Smooth muscle cell (in vitro differentiated cells): ENCODE results near the gene DNAH6. TPM values are rescaled to one million over a fixed set of nuclear protein-coding genes. Genes with fewer than 3 reads are reported as not detected.
A peak's percentile ranks its signal among the peaks of the same experiment; 100 is the strongest.

Experiments
- DNase-seq: peaks from one replicate; lab custom pipeline; 2025; ENCODE audit not compliant: unreplicated experiment; lab: John Stamatoyannopoulos, UW
- H2AFZ ChIP-seq: fragments of 200-600 bp; sonication (generic); 2 replicates; pipeline ENCODE4 v1.6.0; 2016; ENCODE audit warnings: antibody characterized with exemption, low read depth, mild to moderate bottlenecking
- H3F3A ChIP-seq: fragments of 200-600 bp; sonication (generic); 2 replicates; pipeline ENCODE4 v1.6.0; 2017; ENCODE audit warnings: antibody characterized with exemption, low read depth
- H3K27ac ChIP-seq: fragments of 200-600 bp; sonication (generic); 2 replicates; pipeline ENCODE4 v1.5.1; 2016; ENCODE audit warnings: low read depth, mild to moderate bottlenecking
- H3K27me3 ChIP-seq: fragments of 200-600 bp; sonication (generic); 2 replicates; pipeline ENCODE4 v1.6.1; 2016; ENCODE audit warnings: low read depth, mild to moderate bottlenecking
- H3K36me3 ChIP-seq: fragments of 200-600 bp; sonication (generic); 2 replicates; pipeline ENCODE4 v1.5.1; 2016; ENCODE audit warnings: low read depth
- H3K4me1 ChIP-seq: fragments of 200-600 bp; sonication (generic); 2 replicates; pipeline ENCODE4 v1.5.1; 2016; ENCODE audit warnings: low read depth
- H3K4me2 ChIP-seq: fragments of 200-600 bp; sonication (generic); 2 replicates; pipeline ENCODE4 v1.6.0; 2016; ENCODE audit warnings: mild to moderate bottlenecking
- H3K4me3 ChIP-seq: fragments of 200-600 bp; sonication (generic); 2 replicates; pipeline ENCODE4 v1.5.1; 2016; ENCODE audit warnings: mild to moderate bottlenecking
- H3K79me2 ChIP-seq: fragments of 200-600 bp; sonication (generic); 2 replicates; pipeline ENCODE4 v1.6.0; 2016; ENCODE audit warnings: low read depth, mild to moderate bottlenecking
- H3K9ac ChIP-seq: fragments of 200-600 bp; sonication (generic); 2 replicates; pipeline ENCODE4 v1.6.0; 2016; ENCODE audit warnings: low read depth
- H3K9me3 ChIP-seq: fragments of 200-600 bp; sonication (generic); replicated peaks from 2 replicates; pipeline ENCODE4 v1.5.1; 2016; ENCODE audit warnings: low read depth
- H4K20me1 ChIP-seq: fragments of 200-600 bp; sonication (generic); 2 replicates; pipeline ENCODE4 v1.6.0; 2016; ENCODE audit warnings: low read depth
- WGBS: methylation state at CpG from one replicate; pipeline ENCODE4 v1.1.7; 2016; ENCODE audit warnings: low lambda C conversion rate; 5-methylcytosine and 5-hydroxymethylcytosine counted together
- polyA plus RNA-seq: library from polyadenylated mRNA; unstranded; fragments of >200 nt; fragmentation: Nextera tagmentation; extraction: Ambion mirVana; gene quantifications from 2 replicates; pipeline ENCODE4 v1.2.1, GENCODE V29; 2016
- total RNA-seq: library from RNA; depleted of rRNA; stranded (reverse); fragments of >200 nt; gene quantifications from 2 replicates; pipeline ENCODE4 v1.2.3, GENCODE V29; 2014
- TF ChIP-seq, protein P1 (sequence below): fragments of 200-600 bp; sonication (generic); IDR thresholded peaks from 2 replicates; pipeline ENCODE4 v1.5.1; 2017; ENCODE audit warnings: borderline replicate concordance, mild to moderate bottlenecking, antibody characterized with exemption; ENCODE audit not compliant: insufficient read depth, poor library complexity, severe bottlenecking

Gene DNAH6
- total and polyA plus RNA-seq, 2 experiments from 2014 or later, result 0.27 to 0.96 TPM

DNA sequence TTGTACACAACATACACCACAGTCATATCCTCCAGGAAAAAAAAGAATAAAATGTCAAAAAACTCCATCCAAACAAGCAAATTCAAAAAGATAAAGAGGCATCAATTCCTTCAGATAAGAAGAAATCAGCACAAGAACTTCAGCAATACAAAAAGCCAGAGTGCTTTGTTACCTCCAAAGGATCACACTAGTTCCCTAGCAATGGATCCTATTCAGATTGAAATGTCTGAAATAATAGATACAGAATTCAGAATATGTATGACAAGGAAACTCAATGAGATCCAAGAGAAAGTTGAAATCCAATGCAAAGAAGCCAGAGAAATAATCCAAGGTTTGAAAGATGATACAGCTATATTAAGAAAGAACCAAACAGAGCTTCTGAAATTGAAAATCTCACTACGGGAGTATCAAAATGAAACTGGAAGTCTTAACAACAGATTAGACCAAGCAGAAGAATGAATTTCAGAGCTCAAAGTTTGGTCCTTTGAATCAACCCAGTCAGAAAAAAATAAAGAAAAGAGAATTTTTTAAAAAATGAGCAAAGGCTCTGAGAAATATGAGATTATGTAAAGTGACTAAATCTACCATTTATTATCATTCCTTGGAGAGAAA is 284.0 kb downstream of the DNAH6 start:
- H3K79me2 ChIP-seq, result no peaks in the 10 kb centered on the region
- H3K9me3 ChIP-seq, result no peaks in the 10 kb centered on the region
- no peak overlapping the region for H3K4me2 ChIP-seq
- H3K4me3 ChIP-seq, result no peak overlapping the region
- no peaks in the 10 kb centered on the region for H4K20me1 ChIP-seq
- no peak overlapping the region for H3K27ac ChIP-seq
- H3K9ac ChIP-seq, result no peak overlapping the region
- H3K27me3 ChIP-seq, result no peaks in the 10 kb centered on the region
- H3F3A ChIP-seq, result no peaks in the 10 kb centered on the region
- no peak overlapping the region for H2AFZ ChIP-seq
- TF ChIP-seq, protein P1, sequence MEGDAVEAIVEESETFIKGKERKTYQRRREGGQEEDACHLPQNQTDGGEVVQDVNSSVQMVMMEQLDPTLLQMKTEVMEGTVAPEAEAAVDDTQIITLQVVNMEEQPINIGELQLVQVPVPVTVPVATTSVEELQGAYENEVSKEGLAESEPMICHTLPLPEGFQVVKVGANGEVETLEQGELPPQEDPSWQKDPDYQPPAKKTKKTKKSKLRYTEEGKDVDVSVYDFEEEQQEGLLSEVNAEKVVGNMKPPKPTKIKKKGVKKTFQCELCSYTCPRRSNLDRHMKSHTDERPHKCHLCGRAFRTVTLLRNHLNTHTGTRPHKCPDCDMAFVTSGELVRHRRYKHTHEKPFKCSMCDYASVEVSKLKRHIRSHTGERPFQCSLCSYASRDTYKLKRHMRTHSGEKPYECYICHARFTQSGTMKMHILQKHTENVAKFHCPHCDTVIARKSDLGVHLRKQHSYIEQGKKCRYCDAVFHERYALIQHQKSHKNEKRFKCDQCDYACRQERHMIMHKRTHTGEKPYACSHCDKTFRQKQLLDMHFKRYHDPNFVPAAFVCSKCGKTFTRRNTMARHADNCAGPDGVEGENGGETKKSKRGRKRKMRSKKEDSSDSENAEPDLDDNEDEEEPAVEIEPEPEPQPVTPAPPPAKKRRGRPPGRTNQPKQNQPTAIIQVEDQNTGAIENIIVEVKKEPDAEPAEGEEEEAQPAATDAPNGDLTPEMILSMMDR, result no peak
- DNase-seq, result no peak
- WGBS, result 95% methylated on average over 1 of the region's 1 CpG
- no peaks in the 10 kb centered on the region for H3K36me3 ChIP-seq
- no peaks in the 10 kb centered on the region for H3K4me1 ChIP-seq

DNA sequence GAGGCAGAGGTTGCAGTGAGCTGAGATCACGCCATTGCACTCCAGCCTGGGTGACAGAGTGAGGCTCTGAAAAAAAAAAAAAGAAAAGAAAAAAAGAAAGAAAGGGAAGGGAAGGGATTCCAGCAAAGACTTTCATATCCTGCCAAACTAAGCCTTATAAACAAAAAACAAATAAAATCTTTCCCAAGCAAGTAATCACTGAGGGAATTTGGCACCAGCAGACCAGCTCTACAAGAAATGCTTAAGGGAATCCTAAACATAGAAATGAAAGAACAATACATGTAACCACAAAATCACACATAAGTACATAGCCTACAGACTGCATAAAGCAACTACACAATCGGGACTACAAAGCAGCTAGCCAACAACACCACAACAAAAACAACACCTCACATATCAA is 285.5 kb downstream of the DNAH6 start:
- no peaks in the 10 kb centered on the region for H3K27me3 ChIP-seq
- no peak overlapping the region for H3K4me2 ChIP-seq
- H4K20me1 ChIP-seq, result no peaks in the 10 kb centered on the region
- TF ChIP-seq, protein P1, result no peak
- no peak overlapping the region for H2AFZ ChIP-seq
- no peak overlapping the region for H3K4me3 ChIP-seq
- no peaks in the 10 kb centered on the region for H3K4me1 ChIP-seq
- H3K27ac ChIP-seq, result no peak overlapping the region
- no peaks in the 10 kb centered on the region for H3K9me3 ChIP-seq
- H3F3A ChIP-seq, result peaks cover 4% of the 10 kb centered on the region
- WGBS, result 78% methylated on average over 2 of the region's 2 CpGs
- no peaks in the 10 kb centered on the region for H3K36me3 ChIP-seq
- H3K79me2 ChIP-seq, result no peaks in the 10 kb centered on the region
- no peak overlapping the region for H3K9ac ChIP-seq
- no peak for DNase-seq

DNA sequence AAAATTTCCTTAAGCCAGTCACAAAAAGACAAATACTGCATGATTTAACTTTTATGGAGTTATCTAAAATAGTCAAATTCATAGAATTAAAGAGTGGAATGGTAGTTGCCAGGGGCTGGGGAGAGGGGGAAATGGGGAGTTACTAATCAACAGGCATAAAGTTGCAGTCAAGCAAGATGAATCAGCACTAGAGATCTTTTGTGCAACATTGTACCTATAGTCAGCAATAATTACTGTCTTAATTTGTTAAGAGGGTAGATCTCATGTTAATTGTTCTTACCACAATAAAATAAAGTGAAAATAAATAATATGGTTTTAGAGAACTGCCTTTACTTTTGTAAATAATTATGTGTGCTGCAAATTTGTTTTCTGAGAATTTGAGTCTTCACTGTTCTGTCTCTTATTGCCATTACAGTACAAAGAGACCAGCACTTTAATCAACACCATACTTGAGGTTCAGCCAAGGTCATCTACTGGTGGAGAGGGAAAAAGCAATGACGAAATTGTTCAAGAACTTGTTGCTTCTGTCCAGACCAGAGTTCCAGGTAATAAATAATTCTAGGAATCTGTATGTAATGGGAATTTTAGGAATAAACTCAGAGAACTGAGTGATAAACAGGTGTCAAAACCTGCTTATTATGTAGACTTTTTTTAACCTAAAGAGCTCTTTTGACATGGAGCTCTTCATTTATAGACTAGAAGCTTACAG is 289.1 kb downstream of the DNAH6 start:
- no peaks in the 10 kb centered on the region for H3K79me2 ChIP-seq
- H3K27ac ChIP-seq, result no peak overlapping the region
- no peak overlapping the region for H2AFZ ChIP-seq
- H3K4me2 ChIP-seq, result no peak overlapping the region
- no peaks in the 10 kb centered on the region for H3K9me3 ChIP-seq
- H3K36me3 ChIP-seq, result no peaks in the 10 kb centered on the region
- TF ChIP-seq, protein P1, result no peak
- H3K4me1 ChIP-seq, result no peaks in the 10 kb centered on the region
- no peaks in the 10 kb centered on the region for H3K27me3 ChIP-seq
- no peak overlapping the region for H3K9ac ChIP-seq
- WGBS, result 80% methylated on average over 1 of the region's 1 CpG
- no peaks in the 10 kb centered on the region for H4K20me1 ChIP-seq
- H3F3A ChIP-seq, result peaks cover 5% of the 10 kb centered on the region
- no peak overlapping the region for H3K4me3 ChIP-seq
- no peak for DNase-seq

DNA sequence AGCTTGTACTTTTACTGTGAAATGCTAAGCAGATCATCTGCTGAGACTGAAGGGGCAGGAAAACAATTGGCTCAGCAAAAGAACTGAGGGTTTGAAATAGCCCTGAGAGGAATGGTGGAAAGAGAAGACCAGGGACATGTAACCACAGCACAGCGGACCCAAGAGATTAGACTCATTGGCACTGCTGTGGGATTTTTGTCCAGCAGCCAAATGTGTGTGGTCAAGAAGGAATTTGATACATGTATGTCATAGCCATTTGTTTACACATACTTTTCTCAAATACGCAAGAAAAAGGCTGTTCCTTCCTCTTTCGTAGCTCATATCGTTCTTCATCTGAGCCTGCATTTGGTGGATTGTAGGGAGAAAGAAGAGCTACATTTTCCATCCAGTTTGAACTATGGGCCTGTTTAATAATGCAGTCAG is 290.8 kb downstream of the DNAH6 start:
- Histone ChIP-seq H3K27ac (peak overlapping the region; percentile 87), H2AFZ (no peak overlapping the region)

More for the DNA sequence above, 290.8 kb downstream of the DNAH6 start:
- Histone ChIP-seq H3K79me2 (no peaks in the 10 kb centered on the region), H3K27me3 (no peaks in the 10 kb centered on the region), H4K20me1 (no peaks in the 10 kb centered on the region), H3K4me1 (no peaks in the 10 kb centered on the region), H3K36me3 (no peaks in the 10 kb centered on the region), H3K9ac (peak overlapping the region; percentile 56), H3K4me3 (no peak overlapping the region), H3K4me2 (peak overlapping the region; percentile 54), H3K9me3 (no peaks in the 10 kb centered on the region), H3F3A (peaks cover 5% of the 10 kb centered on the region)
- no peak for DNase-seq
- WGBS, result 19% methylated on average over 4 of the region's 4 CpGs
- TF ChIP-seq, protein P1, result no peak
